ENCODE results near the gene CCDC107. TPM values are rescaled to one million over a fixed set of nuclear protein-coding genes. Genes with fewer than 3 reads are reported as not detected.

The CCDC107 gene
- total and polyA plus RNA-seq, 2 of the 13 experiments (the other 11 are each of a cell fraction or from before 2014, with no cell fraction given), result 7.1 to 15.2 TPM

DNA sequence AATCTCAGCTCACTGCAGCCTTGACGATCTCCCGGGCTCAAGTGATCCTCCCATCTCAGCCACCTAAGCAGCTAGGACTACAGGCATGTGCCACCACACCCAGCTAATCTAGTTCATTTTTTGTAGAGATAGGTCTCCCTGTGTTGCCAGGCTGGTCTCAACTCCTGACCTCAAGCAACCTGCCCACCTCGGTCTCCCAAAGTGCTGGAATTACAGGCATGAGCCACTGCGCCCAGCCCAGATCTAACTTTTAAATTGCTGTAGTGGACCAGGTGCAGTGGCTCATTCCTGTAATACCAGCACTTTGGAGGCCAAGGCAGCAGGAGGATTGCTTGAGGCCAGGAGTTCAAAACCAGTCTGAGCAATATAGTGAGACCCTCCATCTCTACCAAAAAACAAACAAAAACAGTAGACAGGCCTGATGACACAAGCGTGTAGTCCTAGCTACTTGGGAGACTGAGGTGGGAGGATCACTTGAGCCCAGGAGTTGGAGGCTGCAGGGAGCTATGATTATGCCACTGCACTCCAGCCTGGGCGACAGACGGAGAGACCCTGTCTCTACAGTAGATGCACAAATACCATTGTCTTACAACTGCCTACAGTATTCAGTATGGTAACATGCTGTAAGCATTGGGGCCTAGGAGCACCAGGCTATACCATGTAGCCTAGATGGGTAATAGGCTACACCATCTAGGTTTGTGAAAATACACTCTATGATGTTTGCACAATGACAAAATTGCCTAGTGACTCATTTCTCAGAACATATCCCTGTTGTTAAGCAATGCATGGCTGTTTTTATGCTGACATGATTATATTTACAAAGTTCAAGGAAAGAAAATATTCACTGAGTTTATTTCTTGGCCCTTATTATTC, 5.9 kb upstream of the CCDC107 start (continued):
- peak; percentile 82 for TF ChIP-seq ZNF770 (CRISPR knock-in tag; IDR thresholded peaks at IDR 0.05)
- TF ChIP-seq MAFG (CRISPR knock-in tag; IDR thresholded peaks at IDR 0.05), result no peak
- no peak for TF ChIP-seq ZNF260 (CRISPR knock-in tag; IDR thresholded peaks at IDR 0.05; ENCODE audit: borderline replicate concordance, low read depth)
- peak; percentile 72; the same call in 1 of the 2 replicates for TF ChIP-seq JUND (CRISPR knock-in tag; IDR thresholded peaks at IDR 0.05)
- TF ChIP-seq TEAD3 (CRISPR knock-in tag; optimal IDR thresholded peaks at IDR 0.05; ENCODE audit: borderline replicate concordance), result peak; percentile 45
- TF ChIP-seq ZFYVE20 (CRISPR knock-in tag; IDR thresholded peaks at IDR 0.05; ENCODE audit: borderline replicate concordance, low read depth), result no peak
- TF ChIP-seq RFX1 (IDR thresholded peaks at IDR 0.05), result no peak
- no peak for TF ChIP-seq GTF2F1 (IDR thresholded peaks at IDR 0.05; ENCODE audit: low read length)
- no peak for TF ChIP-seq RARG (CRISPR knock-in tag; IDR thresholded peaks at IDR 0.05; ENCODE audit: low read depth)
- TF ChIP-seq NFE2L1 (CRISPR knock-in tag; IDR thresholded peaks at IDR 0.05; ENCODE audit: borderline replicate concordance), result no peak
- no peak for TF ChIP-seq ZBTB7B (CRISPR knock-in tag; IDR thresholded peaks at IDR 0.05)
- TF ChIP-seq ZIK1 (CRISPR knock-in tag; IDR thresholded peaks at IDR 0.05; ENCODE audit: borderline replicate concordance, low read depth), result no peak
- no peak for TF ChIP-seq MTF2 (CRISPR knock-in tag; IDR thresholded peaks at IDR 0.05; ENCODE audit: borderline replicate concordance)
- 0 out of 4 replicates have a peak, but pooled peaks of 1 of the 2 experiments have one; percentile 19 for TF ChIP-seq KLF16 (CRISPR knock-in tag; IDR thresholded peaks at IDR 0.05)
- TF ChIP-seq ZNF841 (CRISPR knock-in tag; IDR thresholded peaks at IDR 0.05; ENCODE audit: borderline replicate concordance), result no peak
- no peak for TF ChIP-seq IRX3 (CRISPR knock-in tag; IDR thresholded peaks at IDR 0.05; ENCODE audit: borderline replicate concordance, low read depth)
- no peak for TF ChIP-seq RBFOX2 (IDR thresholded peaks at IDR 0.05; ENCODE audit: low read depth, low read length)
- no peak for TF ChIP-seq NCOA2 (CRISPR knock-in tag; IDR thresholded peaks at IDR 0.05)
- no peak for TF ChIP-seq ZNF318 (CRISPR knock-in tag; IDR thresholded peaks at IDR 0.05)
- TF ChIP-seq SIX4 (CRISPR knock-in tag; IDR thresholded peaks at IDR 0.05), result no peak
- TF ChIP-seq DNMT3B (CRISPR knock-in tag; conservative IDR thresholded peaks at IDR 0.05), result no peak
